SK-N-SH treated with all-trans-retinoic acid at 6 μM for 48 hours (cell line): ENCODE data around the gene PLSCR4.

Source experiments
- BACH2 ChIP-seq: fragments of 250-450 bp; sonication (Bioruptor Pico); IDR thresholded peaks from 2 replicates; pipeline ENCODE4 v1.9.0; 2021; ENCODE audit warnings: mild to moderate bottlenecking, borderline replicate concordance
- GLIS3 ChIP-seq: fragments of 250-450 bp; sonication (Bioruptor Pico); IDR thresholded peaks from 2 replicates; pipeline ENCODE4 v1.5.0; 2020; ENCODE audit warnings: mild to moderate bottlenecking, moderate library complexity
- RARB ChIP-seq: fragments of 250-450 bp; sonication (Bioruptor Pico); IDR thresholded peaks from 2 replicates; pipeline ENCODE4 v1.8.0; 2021; ENCODE audit warnings: mild to moderate bottlenecking, moderate library complexity
- SNAI2 ChIP-seq: fragments of 250-450 bp; sonication (Bioruptor Pico); IDR thresholded peaks from 2 replicates; pipeline ENCODE4 v1.5.0; 2020; ENCODE audit warnings: mild to moderate bottlenecking, moderate library complexity
- TCF4 ChIP-seq: fragments of 250-450 bp; sonication (Bioruptor Pico); IDR thresholded peaks from 2 replicates; pipeline ENCODE4 v1.8.0; 2021; ENCODE audit warnings: mild to moderate bottlenecking, moderate library complexity, borderline replicate concordance
- ZC3H10 ChIP-seq: fragments of 250-450 bp; sonication (Bioruptor Pico); IDR thresholded peaks from 2 replicates; pipeline ENCODE4 v1.5.1; 2021; ENCODE audit warnings: mild to moderate bottlenecking, moderate library complexity
- ZFP3 ChIP-seq: fragments of 250-450 bp; sonication (Bioruptor Pico); IDR thresholded peaks from 2 replicates; pipeline ENCODE4 v1.5.0; 2020; ENCODE audit warnings: mild to moderate bottlenecking, moderate library complexity
- ZFP30 ChIP-seq: fragments of 450-650 bp; formaldehyde crosslinking; IDR thresholded peaks from 2 replicates; pipeline ENCODE4 v1.5.0; 2022; ENCODE audit warnings: mild to moderate bottlenecking, moderate library complexity
- ZNF565 ChIP-seq: fragments of 450-650 bp; formaldehyde crosslinking; conservative IDR thresholded peaks from 2 replicates; pipeline ENCODE4 v1.5.0; 2020; ENCODE audit warnings: low read depth, mild to moderate bottlenecking, moderate library complexity
- ZNF70 ChIP-seq: fragments of 450-650 bp; formaldehyde crosslinking; IDR thresholded peaks from 2 replicates; pipeline ENCODE4 v1.5.0; 2020; ENCODE audit warnings: mild to moderate bottlenecking, moderate library complexity
- TF ChIP-seq, protein P1 (sequence below): fragments of 250-450 bp; sonication (Bioruptor Pico); IDR thresholded peaks from 2 replicates; pipeline ENCODE4 v1.8.0; 2020; ENCODE audit warnings: mild to moderate bottlenecking, moderate library complexity, borderline replicate concordance
- TF ChIP-seq, protein P2 (sequence below): fragments of 250-450 bp; sonication (Bioruptor Pico); IDR thresholded peaks from 2 replicates; pipeline ENCODE4 v1.5.1; 2020; ENCODE audit warnings: low read depth, mild to moderate bottlenecking, moderate library complexity
- TF ChIP-seq, protein P3 (sequence below): fragments of 250-450 bp; sonication (Bioruptor Pico); IDR thresholded peaks from 2 replicates; pipeline ENCODE4 v1.8.0; 2021; ENCODE audit warnings: low read depth, mild to moderate bottlenecking, moderate library complexity, borderline replicate concordance

DNA sequence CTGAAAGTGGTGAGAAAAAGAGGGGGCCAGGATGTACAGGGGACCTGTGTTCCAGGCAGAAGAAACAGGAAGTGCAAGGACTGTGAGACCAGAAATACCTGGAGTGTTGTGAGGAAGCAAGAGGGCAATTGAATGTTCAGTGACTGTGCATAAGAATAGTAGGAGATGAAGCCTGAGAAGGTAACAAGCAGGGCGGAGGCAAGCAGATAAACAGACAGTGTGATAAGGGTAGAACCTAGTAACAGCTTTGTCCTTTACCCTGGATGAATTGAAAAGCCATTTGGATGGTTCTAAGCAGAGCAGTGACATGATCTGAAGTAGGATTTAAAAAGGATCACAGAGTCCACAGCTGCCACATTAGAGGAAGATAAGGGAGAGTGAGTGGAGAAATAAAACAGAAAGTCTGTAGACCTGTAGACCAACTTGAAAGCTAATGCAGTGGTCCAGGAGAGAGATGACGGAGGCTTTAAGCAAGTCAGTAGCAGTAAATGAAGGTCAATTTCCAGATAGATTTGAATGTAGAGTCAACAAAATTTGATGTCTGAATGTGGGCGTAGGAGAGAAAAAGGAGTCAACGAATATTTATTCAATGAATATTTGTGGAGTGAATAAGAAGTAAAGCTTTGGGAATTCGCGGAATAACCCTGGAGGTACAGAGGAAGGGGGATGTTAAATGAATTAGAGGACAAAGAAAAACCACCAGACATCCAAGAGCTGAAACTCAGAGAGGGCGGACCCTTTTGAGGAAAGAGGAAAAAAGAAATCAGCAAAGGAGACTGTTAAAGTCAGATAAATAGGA lies 85.7 kb downstream of the PLSCR4 start:
- no peak for TF ChIP-seq ZFP3 (CRISPR knock-in tag)
- TF ChIP-seq, protein P1, sequence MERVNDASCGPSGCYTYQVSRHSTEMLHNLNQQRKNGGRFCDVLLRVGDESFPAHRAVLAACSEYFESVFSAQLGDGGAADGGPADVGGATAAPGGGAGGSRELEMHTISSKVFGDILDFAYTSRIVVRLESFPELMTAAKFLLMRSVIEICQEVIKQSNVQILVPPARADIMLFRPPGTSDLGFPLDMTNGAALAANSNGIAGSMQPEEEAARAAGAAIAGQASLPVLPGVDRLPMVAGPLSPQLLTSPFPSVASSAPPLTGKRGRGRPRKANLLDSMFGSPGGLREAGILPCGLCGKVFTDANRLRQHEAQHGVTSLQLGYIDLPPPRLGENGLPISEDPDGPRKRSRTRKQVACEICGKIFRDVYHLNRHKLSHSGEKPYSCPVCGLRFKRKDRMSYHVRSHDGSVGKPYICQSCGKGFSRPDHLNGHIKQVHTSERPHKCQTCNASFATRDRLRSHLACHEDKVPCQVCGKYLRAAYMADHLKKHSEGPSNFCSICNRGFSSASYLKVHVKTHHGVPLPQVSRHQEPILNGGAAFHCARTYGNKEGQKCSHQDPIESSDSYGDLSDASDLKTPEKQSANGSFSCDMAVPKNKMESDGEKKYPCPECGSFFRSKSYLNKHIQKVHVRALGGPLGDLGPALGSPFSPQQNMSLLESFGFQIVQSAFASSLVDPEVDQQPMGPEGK (CRISPR knock-in tag): no peak
- TF ChIP-seq ZC3H10 (CRISPR knock-in tag): no peak
- TF ChIP-seq BACH2 (CRISPR knock-in tag): no peak
- TF ChIP-seq TCF4 (CRISPR knock-in tag): no peak
- no peak for TF ChIP-seq ZNF70 (CRISPR knock-in tag)
- TF ChIP-seq, protein P2, sequence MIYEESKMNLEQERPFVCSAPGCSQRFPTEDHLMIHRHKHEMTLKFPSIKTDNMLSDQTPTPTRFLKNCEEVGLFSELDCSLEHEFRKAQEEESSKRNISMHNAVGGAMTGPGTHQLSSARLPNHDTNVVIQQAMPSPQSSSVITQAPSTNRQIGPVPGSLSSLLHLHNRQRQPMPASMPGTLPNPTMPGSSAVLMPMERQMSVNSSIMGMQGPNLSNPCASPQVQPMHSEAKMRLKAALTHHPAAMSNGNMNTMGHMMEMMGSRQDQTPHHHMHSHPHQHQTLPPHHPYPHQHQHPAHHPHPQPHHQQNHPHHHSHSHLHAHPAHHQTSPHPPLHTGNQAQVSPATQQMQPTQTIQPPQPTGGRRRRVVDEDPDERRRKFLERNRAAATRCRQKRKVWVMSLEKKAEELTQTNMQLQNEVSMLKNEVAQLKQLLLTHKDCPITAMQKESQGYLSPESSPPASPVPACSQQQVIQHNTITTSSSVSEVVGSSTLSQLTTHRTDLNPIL (CRISPR knock-in tag): no peak
- no peak for TF ChIP-seq RARB
- TF ChIP-seq GLIS3: no peak
- no peak for TF ChIP-seq SNAI2
- no peak for TF ChIP-seq ZNF565 (CRISPR knock-in tag)
- TF ChIP-seq, protein P3, sequence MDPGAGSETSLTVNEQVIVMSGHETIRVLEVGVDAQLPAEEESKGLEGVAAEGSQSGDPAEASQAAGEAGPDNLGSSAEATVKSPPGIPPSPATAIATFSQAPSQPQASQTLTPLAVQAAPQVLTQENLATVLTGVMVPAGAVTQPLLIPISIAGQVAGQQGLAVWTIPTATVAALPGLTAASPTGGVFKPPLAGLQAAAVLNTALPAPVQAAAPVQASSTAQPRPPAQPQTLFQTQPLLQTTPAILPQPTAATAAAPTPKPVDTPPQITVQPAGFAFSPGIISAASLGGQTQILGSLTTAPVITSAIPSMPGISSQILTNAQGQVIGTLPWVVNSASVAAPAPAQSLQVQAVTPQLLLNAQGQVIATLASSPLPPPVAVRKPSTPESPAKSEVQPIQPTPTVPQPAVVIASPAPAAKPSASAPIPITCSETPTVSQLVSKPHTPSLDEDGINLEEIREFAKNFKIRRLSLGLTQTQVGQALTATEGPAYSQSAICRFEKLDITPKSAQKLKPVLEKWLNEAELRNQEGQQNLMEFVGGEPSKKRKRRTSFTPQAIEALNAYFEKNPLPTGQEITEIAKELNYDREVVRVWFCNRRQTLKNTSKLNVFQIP: no peak
- no peak for TF ChIP-seq ZFP30 (CRISPR knock-in tag)
